ENCODE data around the gene FRMD4A.

DNA sequence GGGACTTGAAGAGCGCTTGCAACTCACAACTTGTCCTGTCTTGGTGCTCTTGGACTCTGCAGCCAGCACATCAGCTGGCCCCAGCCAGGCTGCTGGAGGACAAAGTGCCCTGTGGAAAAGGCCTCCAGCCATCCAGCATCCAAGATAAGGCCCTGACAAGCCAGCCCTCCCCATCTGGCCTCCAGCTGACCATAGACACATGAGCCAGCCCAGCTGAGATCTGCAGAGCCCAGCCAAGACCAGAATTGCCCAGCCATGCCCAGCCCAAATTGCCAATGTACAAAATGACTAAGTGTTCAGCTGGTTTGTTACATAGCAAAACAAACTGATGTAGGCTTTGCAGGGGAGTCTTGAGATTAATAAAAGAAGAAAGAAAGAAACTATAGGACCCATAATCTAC, 36.0 kb upstream of the FRMD4A start:
- TF ChIP-seq EZH2 (IDR thresholded peaks at IDR 0.05; ENCODE audit: low read length), result no peak
- TF ChIP-seq, protein P1, sequence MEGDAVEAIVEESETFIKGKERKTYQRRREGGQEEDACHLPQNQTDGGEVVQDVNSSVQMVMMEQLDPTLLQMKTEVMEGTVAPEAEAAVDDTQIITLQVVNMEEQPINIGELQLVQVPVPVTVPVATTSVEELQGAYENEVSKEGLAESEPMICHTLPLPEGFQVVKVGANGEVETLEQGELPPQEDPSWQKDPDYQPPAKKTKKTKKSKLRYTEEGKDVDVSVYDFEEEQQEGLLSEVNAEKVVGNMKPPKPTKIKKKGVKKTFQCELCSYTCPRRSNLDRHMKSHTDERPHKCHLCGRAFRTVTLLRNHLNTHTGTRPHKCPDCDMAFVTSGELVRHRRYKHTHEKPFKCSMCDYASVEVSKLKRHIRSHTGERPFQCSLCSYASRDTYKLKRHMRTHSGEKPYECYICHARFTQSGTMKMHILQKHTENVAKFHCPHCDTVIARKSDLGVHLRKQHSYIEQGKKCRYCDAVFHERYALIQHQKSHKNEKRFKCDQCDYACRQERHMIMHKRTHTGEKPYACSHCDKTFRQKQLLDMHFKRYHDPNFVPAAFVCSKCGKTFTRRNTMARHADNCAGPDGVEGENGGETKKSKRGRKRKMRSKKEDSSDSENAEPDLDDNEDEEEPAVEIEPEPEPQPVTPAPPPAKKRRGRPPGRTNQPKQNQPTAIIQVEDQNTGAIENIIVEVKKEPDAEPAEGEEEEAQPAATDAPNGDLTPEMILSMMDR (optimal IDR thresholded peaks at IDR 0.05 in 1 of 3, IDR thresholded peaks at IDR 0.05 in 1 of 3, conservative IDR thresholded peaks at IDR 0.05 in 1 of 3; ENCODE audit: extremely low read depth in 1 of 3, insufficient read depth in 2 of 3, low read length in 3 of 3), result no peak
